Activated CD8-positive, alpha-beta memory T cell treated with anti-CD3 and anti-CD28 coated beads for 24 hours (primary cell): ENCODE data around the gene TM7SF2.

Experiments used
- DNase-seq: peaks from one replicate; pipeline ENCODE4 v3.0.0-alpha.2; 2020

The TM7SF2 gene

DNA sequence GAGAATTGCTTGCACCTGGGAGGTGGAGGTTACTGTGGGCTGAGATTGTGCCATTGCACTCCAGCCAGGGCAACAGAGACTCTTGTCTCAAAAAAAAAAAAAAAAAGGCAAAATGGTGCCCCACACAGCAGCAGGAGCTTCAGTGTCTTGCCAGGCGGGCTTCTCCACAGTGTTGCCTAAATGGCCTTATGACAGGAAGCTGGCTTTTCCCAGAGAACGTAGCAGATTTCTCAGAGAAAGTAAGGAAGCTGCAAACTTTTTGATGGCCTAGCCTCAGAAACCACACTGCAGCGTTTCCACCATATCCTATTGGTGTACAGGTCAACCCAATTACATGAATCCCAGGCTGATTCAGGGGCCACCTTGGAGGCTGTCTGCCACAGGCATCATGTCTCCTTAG, 45.7 kb downstream of the TM7SF2 start:
- no peak for DNase-seq

DNA sequence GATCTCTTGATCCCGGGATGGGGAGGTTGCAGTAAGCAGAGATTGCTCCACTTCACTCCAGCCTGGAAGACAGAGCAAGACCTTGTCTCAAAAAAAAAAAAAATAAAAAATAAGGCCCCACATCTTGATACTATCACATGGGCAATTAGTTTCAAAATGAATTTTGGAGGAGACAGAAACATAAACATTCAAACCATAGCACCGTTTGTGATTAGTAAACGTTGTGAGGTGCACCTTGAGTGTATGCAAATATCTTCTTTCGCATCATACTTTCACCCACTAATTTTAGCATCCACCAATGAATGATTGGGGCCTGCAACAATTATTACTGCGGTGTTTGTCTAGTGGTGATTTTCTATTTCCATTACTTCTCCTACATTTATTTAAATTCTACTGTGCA, 47.3 kb downstream of the TM7SF2 start:
- DNase-seq, result no peak

DNA sequence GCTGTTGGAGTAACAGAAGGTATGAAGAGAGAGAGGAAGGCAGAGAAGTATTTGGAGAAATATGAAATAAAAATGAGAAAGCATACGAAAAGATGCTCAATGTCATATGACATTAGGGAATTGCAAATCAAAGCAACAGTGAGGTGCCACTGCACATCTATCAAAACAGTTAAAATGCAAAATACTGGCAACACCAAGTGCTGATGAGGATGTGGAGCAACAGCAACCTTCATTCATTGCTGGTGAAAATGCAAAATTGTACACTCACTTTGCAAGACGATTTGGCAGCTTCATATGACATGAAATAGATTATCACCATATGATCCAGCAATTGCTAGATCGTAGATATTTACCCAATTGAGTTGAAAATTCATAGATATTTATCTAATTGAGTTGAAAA, 49.0 kb downstream of the TM7SF2 start:
- DNase-seq, result no peak

DNA sequence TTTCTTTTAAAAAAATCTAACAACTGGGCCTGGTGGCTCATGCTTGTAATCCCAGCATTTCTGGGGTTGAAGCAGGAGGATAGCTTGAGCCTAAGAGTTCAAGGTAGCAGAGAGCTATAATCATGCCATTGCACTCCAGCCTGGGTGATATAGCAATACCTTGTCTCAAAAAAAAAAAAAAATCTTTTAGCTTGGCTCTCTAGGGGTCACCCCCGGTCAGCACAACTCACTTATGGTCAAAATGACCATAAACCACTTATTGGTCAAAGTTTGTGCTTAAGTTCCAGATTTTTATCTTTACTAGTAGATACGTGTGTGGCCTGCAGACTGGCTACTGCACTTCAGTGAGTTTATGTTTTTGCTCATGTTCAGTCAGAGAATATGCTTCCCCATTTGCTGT, 52.0 kb downstream of the TM7SF2 start:
- no peak for DNase-seq
